HuH-7.5 (cell line): ENCODE measurements around the gene AXIN1.
"Not testable (repeated sequence)": the region's sequence is repeated elsewhere in the genome, so short reads cannot be mapped to it uniquely, and the experiment has no call there.

Source experiments
- DNase-seq: peaks from one replicate; pipeline ENCODE4 v3.0.0; 2011; ENCODE audit warnings: low spot score

The AXIN1 gene

GRCh38 chr16:354291-354881 lies 1.9 kb upstream of the AXIN1 start:
- no peak for DNase-seq

GRCh38 chr16:353404-354290 lies 1.1 kb upstream of the AXIN1 start:
- no peak for DNase-seq

- peak; percentile 56 for DNase-seq
These were observed 561 bp downstream of the AXIN1 start for GRCh38 chr16:351804-352520.

GRCh38 chr16:350203-350602 lies 2.3 kb downstream of the AXIN1 start:
- DNase-seq, result no peak

GRCh38 chr16:349211-349610 lies 3.3 kb downstream of the AXIN1 start:
- no peak for DNase-seq

- not testable (repeated sequence) for DNase-seq
These were observed 4.0 kb downstream of the AXIN1 start for GRCh38 chr16:348495-348894.

- no peak for DNase-seq
These were observed 5.3 kb downstream of the AXIN1 start for GRCh38 chr16:347203-347602.

GRCh38 chr16:346587-346986 lies 5.9 kb downstream of the AXIN1 start:
- no peak for DNase-seq

- no peak for DNase-seq
These were observed 6.8 kb downstream of the AXIN1 start for GRCh38 chr16:345772-346171.

GRCh38 chr16:342455-343213 lies 9.9 kb downstream of the AXIN1 start:
- no peak for DNase-seq

GRCh38 chr16:341974-342336 lies 10.6 kb downstream of the AXIN1 start:
- not testable (repeated sequence) for DNase-seq

GRCh38 chr16:341095-341973 lies 11.2 kb downstream of the AXIN1 start:
- not testable (repeated sequence) for DNase-seq

- no peak for DNase-seq
These were observed 12.0 kb downstream of the AXIN1 start for GRCh38 chr16:340370-341091.

- DNase-seq, result no peak
These were observed 12.8 kb downstream of the AXIN1 start for GRCh38 chr16:339680-340079.

GRCh38 chr16:337975-338575 lies 14.4 kb downstream of the AXIN1 start:
- DNase-seq, result no peak

- no peak for DNase-seq
These were observed 15.1 kb downstream of the AXIN1 start for GRCh38 chr16:337437-337836.

GRCh38 chr16:336269-336668 lies 16.3 kb downstream of the AXIN1 start:
- no peak for DNase-seq

GRCh38 chr16:334861-335632 lies 17.5 kb downstream of the AXIN1 start:
- not testable (repeated sequence) for DNase-seq

- not testable (repeated sequence) for DNase-seq
These were observed 18.2 kb downstream of the AXIN1 start for GRCh38 chr16:334164-334832.
